GM12892 (cell line): ENCODE results near the gene CCDC13.

ENCODE experiments used
- POLR2A ChIP-seq: IDR thresholded peaks from 2 replicates; pipeline ENCODE4 v1.6.1; 2011; ENCODE audit warnings: low read depth, low read length, control low read depth
- POLR2AphosphoS5 ChIP-seq: IDR thresholded peaks from 2 replicates; pipeline ENCODE4 v1.6.1; 2011; ENCODE audit warnings: low read depth, low read length, control low read depth

- TF ChIP-seq POLR2A (no peak), POLR2AphosphoS5 (no peak)
Observed at GRCh38 chr3:42807929-42808328, 34.9 kb upstream of the CCDC13 start.
